Psoas muscle (tissue), 8 donors: ENCODE results near the gene NCKAP1. TPM values are rescaled to one million over a fixed set of nuclear protein-coding genes. Genes with fewer than 3 reads are reported as not detected.

ENCODE experiments used
- ATAC-seq, 4 donors: fragments of 200-7000 bp; cut with Tn5 transposase; one replicate each; pipeline ENCODE4 v1.9.1; 2020; ENCODE audit warnings: moderate library complexity in 3 of 4, mild to moderate bottlenecking in 2 of 4
- DNase-seq, 2 donors: peaks; one replicate each; pipeline ENCODE4 v3.0.0-alpha.2; 2020
- H3K27ac ChIP-seq: fragments of 200-600 bp; one replicate; pipeline ENCODE4 v1.8.0; 2022
- H3K27me3 ChIP-seq, 3 donors: fragments of 200-600 bp in 1 of 3; one replicate each; pipeline versions ENCODE4 v1.6.1 to v1.8.0; 2013 to 2022; ENCODE audit warnings: low read length in 2 of 3, mild to moderate bottlenecking in 2 of 3, moderate library complexity in 1 of 3; ENCODE audit not compliant: insufficient read depth in 3 of 3
- H3K36me3 ChIP-seq, 2 donors: fragments of 200-600 bp in 1 of 2; one replicate each; pipeline versions ENCODE4 v1.6.1 to v1.8.0; 2013 to 2022; ENCODE audit warnings: low read depth in 1 of 2, mild to moderate bottlenecking in 1 of 2, moderate library complexity in 1 of 2; ENCODE audit not compliant: insufficient read depth in 1 of 2
- H3K4me1 ChIP-seq: fragments of 200-600 bp; one replicate; pipeline ENCODE4 v1.8.0; 2022
- H3K4me3 ChIP-seq: fragments of 200-600 bp; one replicate; pipeline ENCODE4 v1.8.0; 2022; ENCODE audit warnings: mild to moderate bottlenecking
- H3K9me3 ChIP-seq: fragments of 200-600 bp; one replicate; pipeline ENCODE4 v1.8.0; 2022
- WGBS, 3 donors: extraction: QIAGEN DNeasy Blood & Tissue Kit; methylation state at CpG; one replicate each; pipeline versions ENCODE4 v1.1.6 to v1.1.7; 2013; 5-methylcytosine and 5-hydroxymethylcytosine counted together
- intact Hi-C, 2 donors: fragments of 100-400 bp; cut with DNase I; formaldehyde crosslinking; loops; one replicate each; pipeline versions ENCODE4 v1.11.0 to v1.14.2; 2022
- polyA plus RNA-seq, 3 donors: library from polyadenylated mRNA; stranded (reverse); fragments of 200-250 nt; gene quantifications; one replicate each; pipeline ENCODE4 v1.2.3, GENCODE V29; 2013
- total RNA-seq, 4 donors: library from RNA; stranded (reverse); fragmentation: NEBNext Ultra II Directional in 2 of 4; extraction: Animal tissue kit (Norgen Biotek cat#: 25700) in 2 of 4; gene quantifications; one replicate each; pipeline versions ENCODE4 v1.2.1 to v1.2.4, GENCODE V29; 2021 to 2023
- TF ChIP-seq, protein P1 (sequence below): fragments of 200-600 bp; IDR thresholded peaks from one replicate; pipeline ENCODE4 v1.8.0; 2022; ENCODE audit warnings: antibody characterized with exemption
- donor health status: healthy with polysubstance abuse.
- donor health status: DM: no; HTN: no; CAD: no; lungs with moderate emphysema.
- donor health status: Bipolar disorder and iron deficiency.
- donor health status: healthy.
- donor health status: DM: yes; HTN: yes; CAD: no.
- donor health status: DM: no; HTN: no; CAD: no.
- donor health status: DM: no; HTN: no; CAD: no.
- donor health status: DM: yes; HTN: yes; CAD: no.

NCKAP1 gene
- total and polyA plus RNA-seq, 7 donors: 94.1 to 262 (median 120) TPM

DNA sequence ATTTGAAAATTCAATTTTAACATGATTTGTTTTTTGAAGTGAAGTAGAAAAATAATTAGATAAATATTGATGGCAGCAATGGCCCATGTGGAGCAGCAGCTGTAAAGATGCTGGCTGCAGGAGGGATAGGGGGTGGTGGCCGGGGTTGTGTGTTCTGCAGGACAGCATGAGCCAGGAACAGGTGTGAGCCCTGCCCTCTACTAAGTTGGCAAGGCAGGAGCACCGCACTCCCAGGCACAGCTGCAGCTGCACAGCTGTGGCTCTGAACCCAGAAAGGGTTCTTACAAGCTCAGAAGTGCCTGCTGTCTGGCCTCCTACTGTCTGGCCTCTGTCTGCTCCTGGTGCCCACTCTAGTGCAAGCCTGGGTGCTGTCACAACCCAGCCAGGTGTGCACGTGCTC is 30.3 kb upstream of the NCKAP1 start:
- Histone ChIP-seq H3K27me3 (peaks cover 0 to 4% (median 0%) of the 10 kb centered on the region in 3 donors), H3K36me3 (no peaks in the 10 kb centered on the region), H3K9me3 (no peaks in the 10 kb centered on the region), H3K27ac (no peak overlapping the region), H3K4me3 (no peak overlapping the region), H3K4me1 (no peaks in the 10 kb centered on the region)
- TF ChIP-seq, protein P1, sequence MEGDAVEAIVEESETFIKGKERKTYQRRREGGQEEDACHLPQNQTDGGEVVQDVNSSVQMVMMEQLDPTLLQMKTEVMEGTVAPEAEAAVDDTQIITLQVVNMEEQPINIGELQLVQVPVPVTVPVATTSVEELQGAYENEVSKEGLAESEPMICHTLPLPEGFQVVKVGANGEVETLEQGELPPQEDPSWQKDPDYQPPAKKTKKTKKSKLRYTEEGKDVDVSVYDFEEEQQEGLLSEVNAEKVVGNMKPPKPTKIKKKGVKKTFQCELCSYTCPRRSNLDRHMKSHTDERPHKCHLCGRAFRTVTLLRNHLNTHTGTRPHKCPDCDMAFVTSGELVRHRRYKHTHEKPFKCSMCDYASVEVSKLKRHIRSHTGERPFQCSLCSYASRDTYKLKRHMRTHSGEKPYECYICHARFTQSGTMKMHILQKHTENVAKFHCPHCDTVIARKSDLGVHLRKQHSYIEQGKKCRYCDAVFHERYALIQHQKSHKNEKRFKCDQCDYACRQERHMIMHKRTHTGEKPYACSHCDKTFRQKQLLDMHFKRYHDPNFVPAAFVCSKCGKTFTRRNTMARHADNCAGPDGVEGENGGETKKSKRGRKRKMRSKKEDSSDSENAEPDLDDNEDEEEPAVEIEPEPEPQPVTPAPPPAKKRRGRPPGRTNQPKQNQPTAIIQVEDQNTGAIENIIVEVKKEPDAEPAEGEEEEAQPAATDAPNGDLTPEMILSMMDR: no peak
- ATAC-seq: no peak
- 34 to 45% (median 43%) methylated on average over 3 of the region's 3 CpGs for WGBS, 3 donors
- intact Hi-C loops: no loop called here
- no peak for DNase-seq

DNA sequence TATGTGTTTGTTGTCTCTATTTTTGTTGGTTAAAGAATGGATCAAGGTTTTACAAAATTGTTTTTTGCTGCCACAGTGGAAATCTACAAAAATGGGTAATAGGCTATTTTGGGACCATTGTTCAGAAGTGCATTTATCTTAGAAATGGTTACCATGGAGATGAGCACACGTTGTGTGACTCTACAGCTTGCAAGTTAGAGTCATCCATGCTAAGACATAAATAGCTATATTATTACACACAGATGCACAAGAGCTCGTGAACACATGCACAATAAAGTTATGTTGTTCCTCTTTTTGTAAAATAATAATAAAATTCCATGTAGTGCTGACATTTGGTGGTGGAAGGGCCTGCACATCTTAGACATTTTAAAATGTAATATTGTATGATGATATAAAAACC is 24.8 kb upstream of the NCKAP1 start:
- H3K4me1 ChIP-seq: no peaks in the 10 kb centered on the region
- no peak overlapping the region for H3K4me3 ChIP-seq
- H3K36me3 ChIP-seq: no peaks in the 10 kb centered on the region
- no peak for ATAC-seq
- no peaks in the 10 kb centered on the region for H3K9me3 ChIP-seq
- 22 to 26% (median 25%) methylated on average over 2 of the region's 2 CpGs for WGBS, 3 donors
- peaks cover 0 to 4% (median 0%) of the 10 kb centered on the region in 3 donors for H3K27me3 ChIP-seq
- intact Hi-C loops: no loop called here
- DNase-seq: no peak
- H3K27ac ChIP-seq: no peak overlapping the region
- TF ChIP-seq, protein P1: no peak

DNA sequence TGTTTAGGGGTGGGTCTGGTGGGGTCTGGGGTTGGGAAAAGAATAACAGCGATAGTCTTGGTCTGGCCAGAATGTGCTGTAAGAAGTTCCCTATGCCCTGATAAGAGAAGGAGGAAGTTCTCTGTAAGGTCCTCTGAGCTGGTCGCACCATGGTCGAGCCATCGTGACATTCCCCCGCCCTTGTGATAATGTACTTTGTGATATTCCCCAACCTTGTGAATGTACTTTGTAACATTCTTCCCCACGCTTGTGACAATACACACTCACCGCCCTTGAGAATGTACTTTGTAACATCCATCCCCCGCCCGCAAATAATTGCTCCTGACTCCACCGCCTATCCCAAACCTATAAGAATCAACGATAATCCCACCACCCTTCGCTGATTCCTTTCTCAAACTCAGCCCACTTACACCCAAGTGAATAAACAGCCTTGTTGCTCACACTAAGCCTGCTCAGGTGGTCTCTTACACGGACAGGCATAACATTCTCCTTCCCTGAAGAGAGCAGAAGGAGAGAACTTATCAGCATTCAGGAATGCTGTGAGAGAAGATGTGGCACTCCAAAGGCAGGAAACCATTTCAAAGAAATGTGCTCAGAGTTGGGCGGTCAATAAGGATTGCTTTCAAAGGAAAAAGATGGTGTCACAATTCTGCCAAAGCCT is 22.4 kb upstream of the NCKAP1 start:
- DNase-seq (no peak), ATAC-seq (no peak)
- intact Hi-C loops: no loop called here
- WGBS, 3 donors: 95 to 99% (median 97%) methylated on average over 14 of the region's 14 CpGs
- H3K36me3 ChIP-seq: no peaks in the 10 kb centered on the region
- H3K4me1 ChIP-seq: no peaks in the 10 kb centered on the region
- no peaks in the 10 kb centered on the region for H3K27me3 ChIP-seq
- H3K9me3 ChIP-seq: no peaks in the 10 kb centered on the region
- no peak overlapping the region for H3K4me3 ChIP-seq
- TF ChIP-seq, protein P1: no peak
- H3K27ac ChIP-seq: no peak overlapping the region

DNA sequence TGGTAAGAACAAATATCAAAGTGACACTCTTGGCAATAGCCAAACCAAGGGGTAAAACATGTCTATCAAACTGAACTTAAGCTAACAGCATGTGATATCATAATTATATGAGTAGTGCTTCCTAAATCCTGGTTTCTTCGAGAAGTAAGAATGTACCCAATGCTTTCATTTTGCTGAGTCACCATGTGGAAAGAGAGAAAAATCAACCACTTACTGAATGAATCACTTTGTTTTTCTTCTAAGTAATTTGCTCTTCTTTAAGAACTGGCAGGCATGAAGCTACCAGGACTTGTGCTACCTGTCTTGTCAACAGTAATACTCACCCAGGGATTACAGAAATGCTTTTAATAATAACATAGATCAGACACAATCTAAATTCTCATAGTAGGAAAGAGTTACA is 21.3 kb upstream of the NCKAP1 start:
- intact Hi-C loops: no loop called here
- DNase-seq (no peak), ATAC-seq (no peak)
- H3K9me3 ChIP-seq: no peaks in the 10 kb centered on the region
- WGBS, 3 donors: 57 to 80% (median 70%) methylated on average over 1 of the region's 1 CpG
- H3K4me1 ChIP-seq: no peaks in the 10 kb centered on the region
- TF ChIP-seq, protein P1: no peak
- no peak overlapping the region for H3K27ac ChIP-seq
- H3K4me3 ChIP-seq: no peak overlapping the region
- H3K27me3 ChIP-seq: no peaks in the 10 kb centered on the region
- no peaks in the 10 kb centered on the region for H3K36me3 ChIP-seq
